GM12878 (cell line): Measurements from ENCODE around the gene MARS1. TPM values are rescaled to one million over a fixed set of nuclear protein-coding genes. Genes with fewer than 3 reads are reported as not detected.

Experiments used
- BMI1 ChIP-seq: fragments of 450-650 bp; IDR thresholded peaks from 2 replicates; pipeline ENCODE4 v1.6.1; 2016; ENCODE audit warnings: mild to moderate bottlenecking, moderate library complexity, borderline replicate concordance
- CBX5 ChIP-seq: sonication (generic); IDR thresholded peaks from 2 replicates; pipeline ENCODE4 v1.6.1; 2016; ENCODE audit warnings: low read depth, moderate library complexity, mild to moderate bottlenecking, inconsistent platforms
- EGR1 ChIP-seq, 2 experiments: IDR thresholded peaks; 1 replicate in 1 of 2; 2 replicates in 1 of 2; pipeline ENCODE4 v1.6.1; 2011 to 2012; ENCODE audit warnings: low read depth in 2 of 2, low read length in 2 of 2, borderline replicate concordance in 1 of 2, mild to moderate bottlenecking in 1 of 2, moderate library complexity in 1 of 2
- ESRRA ChIP-seq: IDR thresholded peaks from 2 replicates; pipeline ENCODE4 v1.6.1; 2012; ENCODE audit warnings: mild to moderate bottlenecking, low read length, improper control_type of control experiment
- FOXK2 ChIP-seq: fragments of 450-650 bp; IDR thresholded peaks from 2 replicates; pipeline ENCODE4 v1.6.1; 2017; ENCODE audit warnings: mild to moderate bottlenecking, moderate library complexity
- GABPA ChIP-seq: IDR thresholded peaks from 2 replicates; pipeline ENCODE4 v1.6.1; 2014; ENCODE audit warnings: antibody characterized with exemption, low read depth, mild to moderate bottlenecking, inconsistent platforms
- HDAC6 ChIP-seq: fragments of 200-600 bp; sonication (generic); IDR thresholded peaks from one replicate; pipeline ENCODE4 v1.8.0; 2017; ENCODE audit warnings: antibody characterized with exemption; ENCODE audit not compliant: unreplicated experiment
- HDGF ChIP-seq: fragments of 450-650 bp; IDR thresholded peaks from 2 replicates; pipeline ENCODE4 v1.6.1; 2016; ENCODE audit warnings: antibody characterized with exemption
- KDM1A ChIP-seq: fragments of 200-600 bp; sonication (generic); IDR thresholded peaks from 2 replicates; pipeline ENCODE4 v1.6.1; 2016; ENCODE audit warnings: borderline replicate concordance
- POLR2AphosphoS2 ChIP-seq: IDR thresholded peaks from 2 replicates; pipeline ENCODE4 v1.6.1; 2011; ENCODE audit warnings: low read depth, mild to moderate bottlenecking, low read length, improper control_type of control experiment, moderate library complexity
- SMAD1 ChIP-seq: fragments of 450-650 bp; IDR thresholded peaks from 2 replicates; pipeline ENCODE4 v1.6.1; 2018; ENCODE audit warnings: mild to moderate bottlenecking, low read depth; ENCODE audit not compliant: partially characterized antibody
- TCF7 ChIP-seq: IDR thresholded peaks from 2 replicates; pipeline ENCODE4 v1.6.1; 2014; ENCODE audit warnings: antibody characterized with exemption, borderline replicate concordance
- polyA plus RNA-seq, 11 experiments: library from polyadenylated mRNA; depleted of rRNA in 4 of 11; unstranded in 6 of 11; stranded (reverse) in 5 of 11; fragments of >200 nt; fragmentation: Nextera tagmentation in 4 of 11; fragmentation: Illumina TruSeq in 1 of 11; extraction: Ambion mirVana in 4 of 11; extraction: Trizol in 1 of 11; gene quantifications; 1 replicate in 1 of 11; 2 replicates in 10 of 11; pipeline versions ENCODE4 v1.2.1 to v1.2.3, GENCODE V29; 2011 to 2016; ENCODE audit warnings: inconsistent platforms in 2 of 11, missing spikeins in 2 of 11, low read depth in 1 of 11
- total RNA-seq, 4 experiments: library from RNA; depleted of rRNA in 3 of 4; stranded (reverse); fragments of >200 nt in 3 of 4; fragmentation: Illumina TruSeq in 1 of 4; extraction: Trizol in 1 of 4; gene quantifications; 2 replicates each; pipeline versions ENCODE4 v1.2.1 to v1.2.3, GENCODE V29; 2013 to 2021
- TF ChIP-seq, protein P1 (sequence below): IDR thresholded peaks from 2 replicates; pipeline ENCODE4 v1.6.1; 2012; ENCODE audit warnings: low read depth, low read length, improper control_type of control experiment

Gene MARS1
- total and polyA plus RNA-seq, 10 of the 15 experiments (the other 5 are each of a cell fraction or from before 2014, with no cell fraction given): 72.3 to 270 (median 153) TPM

DNA sequence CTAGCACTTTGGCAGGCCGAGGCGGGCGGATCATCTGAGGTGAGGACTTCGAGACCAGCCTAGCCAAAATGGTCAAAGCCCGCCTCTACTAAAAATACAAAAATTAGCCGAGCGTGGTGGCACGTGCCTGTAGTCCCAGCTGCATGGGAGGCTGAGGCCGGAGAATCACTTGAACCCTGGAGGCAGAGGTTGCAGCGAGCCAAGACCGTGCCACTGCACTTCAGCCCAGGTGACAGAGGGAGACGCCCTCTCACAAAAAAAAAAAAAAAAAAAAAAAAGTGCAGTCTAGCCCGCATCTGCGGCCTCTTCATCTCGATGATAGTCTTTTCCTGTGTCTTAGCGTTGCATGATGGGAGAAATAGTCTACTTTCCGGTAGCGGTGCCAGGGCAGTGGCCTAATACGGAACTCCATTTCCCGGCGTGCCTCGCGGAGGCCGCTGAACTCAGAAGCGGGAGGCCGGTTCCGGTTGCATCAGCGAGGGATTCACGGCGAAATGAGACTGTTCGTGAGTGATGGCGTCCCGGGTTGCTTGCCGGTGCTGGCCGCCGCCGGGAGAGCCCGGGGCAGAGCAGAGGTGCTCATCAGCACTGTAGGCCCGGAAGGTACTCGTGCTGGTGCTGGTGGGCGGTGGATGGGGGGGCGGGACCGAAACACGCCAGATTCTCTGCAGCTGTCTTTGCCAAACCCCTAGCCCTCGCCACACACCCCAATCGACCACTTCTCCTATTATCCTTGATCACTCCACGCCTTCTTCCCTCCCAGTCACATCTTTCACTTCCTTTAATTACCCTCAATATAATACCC lies at the start of gene MARS1 (continued):
- TF ChIP-seq TCF7 (no peak), BMI1 (no peak), POLR2AphosphoS2 (peak; percentile 73; the same call in 1 of the 2 replicates), HDAC6 (no peak), EGR1 (IDR thresholded peaks at IDR 0.05; ENCODE audit: borderline replicate concordance in 1 of 2, low read depth in 2 of 2, low read length in 2 of 2) (peak in 1 of 2 experiments; percentile 9; a peak in 1 of 3 replicates), ESRRA (no peak), CBX5 (peak; percentile 82; the same call in 1 of the 2 replicates), SMAD1 (no peak), HDGF (no peak), KDM1A (no peak), FOXK2 (no peak), GABPA (peak; percentile 94)
- TF ChIP-seq, protein P1, sequence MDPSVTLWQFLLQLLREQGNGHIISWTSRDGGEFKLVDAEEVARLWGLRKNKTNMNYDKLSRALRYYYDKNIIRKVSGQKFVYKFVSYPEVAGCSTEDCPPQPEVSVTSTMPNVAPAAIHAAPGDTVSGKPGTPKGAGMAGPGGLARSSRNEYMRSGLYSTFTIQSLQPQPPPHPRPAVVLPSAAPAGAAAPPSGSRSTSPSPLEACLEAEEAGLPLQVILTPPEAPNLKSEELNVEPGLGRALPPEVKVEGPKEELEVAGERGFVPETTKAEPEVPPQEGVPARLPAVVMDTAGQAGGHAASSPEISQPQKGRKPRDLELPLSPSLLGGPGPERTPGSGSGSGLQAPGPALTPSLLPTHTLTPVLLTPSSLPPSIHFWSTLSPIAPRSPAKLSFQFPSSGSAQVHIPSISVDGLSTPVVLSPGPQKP: peak; percentile 81
